GM12878 (cell line): ENCODE data around the gene SRGAP1. TPM values are rescaled to one million over a fixed set of nuclear protein-coding genes. Genes with fewer than 3 reads are reported as not detected.

Experiments
- ATAC-seq: fragments of 200-7000 bp; cut with Tn5 transposase; 3 replicates; pipeline ENCODE4 v1.9.1; 2020; ENCODE audit warnings: mild to moderate bottlenecking, moderate library complexity
- BruUV-seq: library from RNA; stranded (reverse); fragments of 400-500 nt; replicated peaks from 2 replicates; lab custom pipeline; 2021; lab: Mats Ljungman, UMichigan
- CTCF ChIA-PET: fragments of 300-600 bp; sonication (Branson Sonifier 250); formaldehyde crosslinking; extraction: SDS; loops from one replicate; lab custom pipeline; 2021; ENCODE audit warnings: inconsistent platforms; lab: Yijun Ruan, JAX
- POLR2A ChIA-PET: fragments of 350-600 bp; formaldehyde crosslinking; extraction: SDS; loops from one replicate; lab custom pipeline; 2021; ENCODE audit warnings: inconsistent platforms; lab: Charles Lee
- RAD21 ChIA-PET: fragments of 300-600 bp; sonication (Branson Sonifier 250); formaldehyde crosslinking; loops from one replicate; lab custom pipeline; 2023; ENCODE audit warnings: antibody characterized with exemption; ENCODE audit not compliant: unreplicated experiment; lab: Charles Lee
- SMC1A ChIA-PET: fragments of 300-600 bp; sonication (Branson Sonifier 250); formaldehyde crosslinking; loops from one replicate; lab custom pipeline; 2023; ENCODE audit not compliant: unreplicated experiment, uncharacterized antibody; lab: Charles Lee
- DNase-seq: peaks from one replicate; pipeline ENCODE4 v3.0.0-alpha.2; 2011; ENCODE audit warnings: low read depth, low spot score
- FAIRE-seq: peaks from 3 replicates; lab custom pipeline; 2011; peaks lifted over from hg19 to GRCh38; lab: Jason Lieb, UNC
- H2AFZ ChIP-seq: 2 replicates; pipeline ENCODE4 v1.6.0; 2011; ENCODE audit warnings: low read depth, low read length, control low read depth; ENCODE audit not compliant: control insufficient read depth
- H3K27ac ChIP-seq: 2 replicates; pipeline ENCODE4 v1.5.1; 2011; ENCODE audit warnings: control low read depth; ENCODE audit not compliant: control insufficient read depth, insufficient read depth
- H3K27me3 ChIP-seq, 2 experiments: replicated peaks in 1 of 2; 2 replicates each; pipeline versions ENCODE4 v1.6.0 to v1.6.1; 2011; ENCODE audit warnings: low read length in 1 of 2; ENCODE audit not compliant: control insufficient read depth in 2 of 2, insufficient read depth in 2 of 2
- H3K36me3 ChIP-seq, 2 experiments: 2 replicates each; pipeline ENCODE4 v1.5.1; 2011; ENCODE audit warnings: low read length in 1 of 2; ENCODE audit not compliant: control insufficient read depth in 2 of 2, insufficient read depth in 2 of 2
- H3K4me1 ChIP-seq: 2 replicates; pipeline ENCODE4 v1.6.1; 2011; ENCODE audit warnings: mild to moderate bottlenecking, low read length, moderate library complexity, mixed read lengths; ENCODE audit not compliant: control insufficient read depth, insufficient read depth
- H3K4me2 ChIP-seq: 2 replicates; pipeline ENCODE4 v1.6.0; 2011; ENCODE audit warnings: control low read depth; ENCODE audit not compliant: control insufficient read depth, insufficient read depth
- H3K4me3 ChIP-seq: fragments of 200-600 bp; sonication (generic); 2 replicates; pipeline ENCODE4 v1.5.1; 2016
- H3K79me2 ChIP-seq: 2 replicates; pipeline ENCODE4 v1.6.0; 2011; ENCODE audit warnings: low read length; ENCODE audit not compliant: control insufficient read depth, insufficient read depth
- H3K9ac ChIP-seq: 2 replicates; pipeline ENCODE4 v1.8.0; 2011; ENCODE audit warnings: low read length, control low read depth, mixed read lengths; ENCODE audit not compliant: control insufficient read depth, insufficient read depth
- H3K9me3 ChIP-seq: replicated peaks from 3 replicates; pipeline ENCODE4 v1.5.1; 2011; ENCODE audit warnings: mild to moderate bottlenecking, low read length; ENCODE audit not compliant: control insufficient read depth, insufficient read depth
- H4K20me1 ChIP-seq: 2 replicates; pipeline ENCODE4 v1.6.0; 2011; ENCODE audit not compliant: control insufficient read depth, insufficient read depth
- ATF3 ChIP-seq: IDR thresholded peaks from 2 replicates; pipeline ENCODE4 v1.6.1; 2011; ENCODE audit warnings: low read depth, mild to moderate bottlenecking, low read length, moderate library complexity, borderline replicate concordance; ENCODE audit errors: extremely low read depth
- CBX5 ChIP-seq: sonication (generic); IDR thresholded peaks from 2 replicates; pipeline ENCODE4 v1.6.1; 2016; ENCODE audit warnings: low read depth, moderate library complexity, mild to moderate bottlenecking, inconsistent platforms
- ELK1 ChIP-seq: IDR thresholded peaks from 2 replicates; pipeline ENCODE4 v1.6.1; 2012; ENCODE audit warnings: low read depth, low read length, improper control_type of control experiment
- EP300 ChIP-seq, 2 experiments: fragments of 150-350 bp in 1 of 2; IDR thresholded peaks; 2 replicates each; pipeline ENCODE4 v1.6.1; 2011 to 2012; ENCODE audit warnings: low read depth in 2 of 2, low read length in 2 of 2, borderline replicate concordance in 1 of 2, improper control_type of control experiment in 1 of 2, inconsistent platforms in 1 of 2; ENCODE audit not compliant: control insufficient read depth in 1 of 2
- FOS ChIP-seq: IDR thresholded peaks from 3 replicates; pipeline ENCODE4 v1.6.1; 2011; ENCODE audit warnings: borderline replicate concordance; ENCODE audit not compliant: insufficient read length; ENCODE audit errors: extremely low read depth
- MXI1 ChIP-seq: fragments of 150-350 bp; IDR thresholded peaks from 2 replicates; pipeline ENCODE4 v1.6.1; 2011; ENCODE audit warnings: low read depth, mild to moderate bottlenecking, inconsistent platforms, low read length, improper control_type of control experiment
- MYC ChIP-seq: IDR thresholded peaks from 2 replicates; pipeline ENCODE4 v1.6.1; 2011; ENCODE audit warnings: mild to moderate bottlenecking, low read length, moderate library complexity, inconsistent platforms; ENCODE audit not compliant: insufficient read depth, insufficient replicate concordance, insufficient read length, severe bottlenecking
- NBN ChIP-seq: fragments of 450-650 bp; IDR thresholded peaks from 2 replicates; pipeline ENCODE4 v1.6.1; 2016
- NKRF ChIP-seq: fragments of 450-650 bp; conservative IDR thresholded peaks from 2 replicates; pipeline ENCODE4 v1.6.1; 2017; ENCODE audit warnings: mild to moderate bottlenecking, moderate library complexity
- NR2C1 ChIP-seq: fragments of 450-650 bp; IDR thresholded peaks from 2 replicates; pipeline ENCODE4 v1.6.1; 2017; ENCODE audit warnings: antibody characterized with exemption, mild to moderate bottlenecking, moderate library complexity
- POLR2A ChIP-seq: IDR thresholded peaks from 2 replicates; pipeline ENCODE4 v1.6.1; 2011; ENCODE audit warnings: low read depth, mild to moderate bottlenecking, low read length
- RAD51 ChIP-seq: fragments of 450-650 bp; IDR thresholded peaks from 2 replicates; pipeline ENCODE4 v1.6.1; 2016; ENCODE audit warnings: moderate library complexity, mild to moderate bottlenecking, inconsistent platforms
- ZBTB33 ChIP-seq: fragments of 450-650 bp; IDR thresholded peaks from 2 replicates; pipeline ENCODE4 v1.6.1; 2017; ENCODE audit warnings: mild to moderate bottlenecking
- WGBS: methylation state at CpG from one replicate; pipeline ENCODE4 v1.1.6; 2016; ENCODE audit warnings: low lambda C conversion rate; ENCODE audit not compliant: insufficient replicate concordance, insufficient coverage; ENCODE audit errors: missing lambda C conversion rate; 5-methylcytosine and 5-hydroxymethylcytosine counted together
- in situ Hi-C: fragments of 300-500 bp; cut with MboI; formaldehyde crosslinking; loops from 9 replicates; pipeline ENCODE4 v1.14.3; 2018; ENCODE audit warnings: mixed read lengths
- intact Hi-C: fragments of 100-400 bp; cut with micrococcal nuclease; formaldehyde crosslinking; loops from one replicate; pipeline ENCODE4 v1.14.2; 2022; ENCODE audit not compliant: unreplicated experiment
- polyA plus RNA-seq, 11 experiments: library from polyadenylated mRNA; depleted of rRNA in 4 of 11; unstranded in 6 of 11; stranded (reverse) in 5 of 11; fragments of >200 nt; fragmentation: Nextera tagmentation in 4 of 11; fragmentation: Illumina TruSeq in 1 of 11; extraction: Ambion mirVana in 4 of 11; extraction: Trizol in 1 of 11; gene quantifications; 1 replicate in 1 of 11; 2 replicates in 10 of 11; pipeline versions ENCODE4 v1.2.1 to v1.2.3, GENCODE V29; 2011 to 2016; ENCODE audit warnings: inconsistent platforms in 2 of 11, missing spikeins in 2 of 11, low read depth in 1 of 11
- total RNA-seq, 4 experiments: library from RNA; depleted of rRNA in 3 of 4; stranded (reverse); fragments of >200 nt in 3 of 4; fragmentation: Illumina TruSeq in 1 of 4; extraction: Trizol in 1 of 4; gene quantifications; 2 replicates each; pipeline versions ENCODE4 v1.2.1 to v1.2.3, GENCODE V29; 2013 to 2021

The SRGAP1 gene
- total and polyA plus RNA-seq, 10 of the 15 experiments (the other 5 are each of a cell fraction or from before 2014, with no cell fraction given) = 0.16 to 0.85 (median 0.46) TPM

- Histone ChIP-seq H3K27me3 (no peaks in the 10 kb centered on the region), H4K20me1 (no peaks in the 10 kb centered on the region), H3K9me3 (no peaks in the 10 kb centered on the region), H2AFZ (no peak overlapping the region), H3K79me2 (no peaks in the 10 kb centered on the region), H3K9ac (no peak overlapping the region), H3K4me3 (no peak overlapping the region), H3K4me1 (no peaks in the 10 kb centered on the region), H3K27ac (no peak overlapping the region), H3K36me3 (no peaks in the 10 kb centered on the region), H3K4me2 (no peak overlapping the region)
- FAIRE-seq (no peak), ATAC-seq (no peak), DNase-seq (no peak)
- POLR2A ChIA-PET = no interaction called here
- intact Hi-C loops = no loop called here
- CTCF ChIA-PET = no interaction called here
- in situ Hi-C loops = no loop called here
- 39% methylated on average over 6 of the region's 6 CpGs for WGBS
- RAD21 ChIA-PET = no interaction called here
- no TSS peak for BruUV-seq
- SMC1A ChIA-PET = no interaction called here
- no peak for TF ChIP-seq MXI1
- TF ChIP-seq RAD51 = no peak
- TF ChIP-seq MYC = no peak
- TF ChIP-seq NKRF = no peak
Observed at GRCh38 chr12:64125913-64126312, 281.4 kb downstream of the SRGAP1 start.

- DNase-seq = no peak
- no peak for ATAC-seq
- no peaks in the 10 kb centered on the region for H3K36me3 ChIP-seq
- no peaks in the 10 kb centered on the region for H3K79me2 ChIP-seq
- intact Hi-C loops (no loop called here), in situ Hi-C loops (no loop called here)
- ChIA-PET RAD21 (no interaction called here), CTCF (no interaction called here), SMC1A (no interaction called here), POLR2A (no interaction called here)
- no peaks in the 10 kb centered on the region for H3K9me3 ChIP-seq
- H3K4me3 ChIP-seq = no peak overlapping the region
- no TSS peak for BruUV-seq
- no peaks in the 10 kb centered on the region for H3K27me3 ChIP-seq
- H2AFZ ChIP-seq = no peak overlapping the region
- H3K9ac ChIP-seq = no peak overlapping the region
- no peak for FAIRE-seq
- WGBS = 38% methylated on average over 14 of the region's 14 CpGs
- no peak overlapping the region for H3K4me2 ChIP-seq
- no peaks in the 10 kb centered on the region for H3K4me1 ChIP-seq
- H3K27ac ChIP-seq = no peak overlapping the region
- TF ChIP-seq NR2C1 (no peak), ATF3 (no peak), FOS (no peak), ZBTB33 (no peak), POLR2A (no peak), ELK1 (no peak), EP300 (IDR thresholded peaks at IDR 0.05; ENCODE audit: borderline replicate concordance in 1 of 2, control insufficient read depth in 1 of 2, low read depth in 2 of 2, low read length in 2 of 2) (no peak), CBX5 (no peak), NBN (no peak)
- TF ChIP-seq, all 136 proteins: peak for 0
- H4K20me1 ChIP-seq = no peaks in the 10 kb centered on the region
Observed at GRCh38 chr12:64127811-64128210, 283.3 kb downstream of the SRGAP1 start.
